Measurements from ENCODE around the gene RAP2B.

Gene RAP2B

GRCh38 chr3:153129866-153130265 lies 32.2 kb upstream of the RAP2B start:
- Histone ChIP-seq H3K4me3 (ENCODE audit: low read depth, low read length) (no peak overlapping the region), H3K36me3 (no peaks in the 10 kb centered on the region), H3K27me3 (no peaks in the 10 kb centered on the region), H3K9me3 (no peaks in the 10 kb centered on the region), H3K4me1 (no peaks in the 10 kb centered on the region)
- DNase-seq, result no peak
- TF ChIP-seq CTCF (IDR thresholded peaks at IDR 0.05; ENCODE audit: low read depth, low read length), result no peak

DNA sequence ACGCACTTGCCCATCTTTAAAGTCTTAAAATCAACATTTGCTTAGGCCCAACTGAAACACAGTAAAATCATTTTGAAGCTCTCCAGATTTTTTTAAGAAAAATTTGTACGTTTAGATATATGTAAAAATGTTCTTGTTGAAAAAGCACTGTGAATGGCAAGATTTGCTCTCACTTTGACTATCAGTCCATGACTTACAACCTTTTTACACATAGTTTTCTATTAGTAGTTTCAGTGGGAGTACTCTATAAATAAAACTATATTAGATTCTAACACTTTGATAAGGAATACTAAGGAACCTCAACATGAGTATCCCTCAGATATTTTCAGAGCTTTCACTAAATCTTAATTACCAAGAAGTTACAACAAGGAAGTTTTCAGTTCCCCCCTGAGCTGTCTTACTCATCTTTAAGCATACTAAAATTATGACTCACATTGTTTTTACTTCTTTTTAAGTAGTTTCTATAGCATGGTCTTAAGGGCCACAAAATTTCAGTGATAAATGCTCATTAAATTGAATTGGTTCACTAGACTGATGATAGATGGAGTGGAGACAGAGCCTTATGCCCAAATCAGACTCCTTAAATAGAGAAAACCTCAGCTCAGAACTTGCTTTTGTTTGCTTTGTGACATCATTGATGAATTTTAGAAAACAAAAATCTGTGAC lies 31.6 kb upstream of the RAP2B start:
- Histone ChIP-seq H3K36me3 (no peaks in the 10 kb centered on the region), H3K9me3 (no peaks in the 10 kb centered on the region)
- DNase-seq, result no peak

DNA sequence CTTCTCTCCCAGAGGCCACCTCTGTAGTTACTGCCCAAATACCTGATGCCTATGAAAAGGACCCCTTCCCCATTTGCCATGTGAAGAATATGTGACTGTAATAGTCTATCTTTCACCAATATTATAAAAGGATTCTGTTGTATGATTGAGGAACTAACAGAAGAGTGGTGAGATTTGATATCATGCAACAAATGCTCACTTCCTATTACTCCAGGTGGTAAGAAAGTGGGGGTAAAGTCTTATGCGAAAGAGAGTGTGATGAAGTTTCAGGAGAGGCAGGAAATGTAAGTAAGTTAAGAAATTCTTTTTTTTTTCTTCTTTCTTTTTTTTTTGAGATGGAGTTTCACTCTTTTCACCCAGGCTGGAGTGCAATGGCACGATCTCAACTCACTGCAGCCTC lies 24.4 kb upstream of the RAP2B start:
- Histone ChIP-seq H3K9me3 (no peaks in the 10 kb centered on the region), H3K4me3 (ENCODE audit: low read depth, low read length) (no peak overlapping the region), H3K27me3 (no peaks in the 10 kb centered on the region), H3K36me3 (no peaks in the 10 kb centered on the region), H3K4me1 (no peaks in the 10 kb centered on the region)
- no peak for TF ChIP-seq CTCF (IDR thresholded peaks at IDR 0.05; ENCODE audit: low read depth, low read length)
- no peak for DNase-seq

More for the DNA sequence above, 31.6 kb upstream of the RAP2B start:
- no peak overlapping the region for H3K4me3 ChIP-seq (ENCODE audit: low read depth, low read length)
- no peaks in the 10 kb centered on the region for H3K27me3 ChIP-seq
- no peaks in the 10 kb centered on the region for H3K4me1 ChIP-seq
- no peak for TF ChIP-seq CTCF (IDR thresholded peaks at IDR 0.05; ENCODE audit: low read depth, low read length)

- H3K9me3 ChIP-seq, result no peaks in the 10 kb centered on the region
- no peaks in the 10 kb centered on the region for H3K4me1 ChIP-seq
- no peaks in the 10 kb centered on the region for H3K27me3 ChIP-seq
- no peak for DNase-seq
- no peak for TF ChIP-seq CTCF (IDR thresholded peaks at IDR 0.05; ENCODE audit: low read depth, low read length)
- no peaks in the 10 kb centered on the region for H3K36me3 ChIP-seq
- H3K4me3 ChIP-seq (ENCODE audit: low read depth, low read length), result no peak overlapping the region
Measured at GRCh38 chr3:153138276-153139210, 23.5 kb upstream of the RAP2B start.

DNA sequence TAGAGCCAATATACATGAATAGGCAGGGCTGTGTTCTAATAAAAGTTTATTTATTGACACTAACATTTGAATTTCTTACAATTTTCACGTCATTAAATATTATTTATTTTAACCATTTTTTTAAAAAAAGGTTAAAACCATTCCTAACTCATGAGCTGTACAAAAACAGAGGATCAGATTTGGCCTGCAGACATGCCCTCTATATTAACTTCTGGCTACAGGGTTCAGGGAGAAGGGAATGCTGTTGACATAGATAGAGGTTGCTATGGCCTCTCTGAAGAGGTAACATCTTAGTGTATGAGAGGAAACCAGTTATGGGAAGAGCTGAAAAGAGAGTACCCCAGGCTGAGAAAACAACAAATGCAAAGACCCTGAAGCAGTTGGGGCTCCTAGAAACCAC lies 19.1 kb upstream of the RAP2B start:
- no peak for DNase-seq
- no peaks in the 10 kb centered on the region for H3K4me1 ChIP-seq
- H3K27me3 ChIP-seq, result no peaks in the 10 kb centered on the region
- H3K4me3 ChIP-seq (ENCODE audit: low read depth, low read length), result no peak overlapping the region
- no peaks in the 10 kb centered on the region for H3K9me3 ChIP-seq
- no peaks in the 10 kb centered on the region for H3K36me3 ChIP-seq
- TF ChIP-seq CTCF (IDR thresholded peaks at IDR 0.05; ENCODE audit: low read depth, low read length), result no peak

GRCh38 chr3:153144071-153144470 lies 18.0 kb upstream of the RAP2B start:
- TF ChIP-seq CTCF (IDR thresholded peaks at IDR 0.05; ENCODE audit: low read depth, low read length), result no peak
- no peaks in the 10 kb centered on the region for H3K9me3 ChIP-seq
- H3K4me3 ChIP-seq (ENCODE audit: low read depth, low read length), result no peak overlapping the region
- no peaks in the 10 kb centered on the region for H3K4me1 ChIP-seq
- DNase-seq, result no peak
- no peaks in the 10 kb centered on the region for H3K27me3 ChIP-seq
- H3K36me3 ChIP-seq, result no peaks in the 10 kb centered on the region
